ENCODE data around the gene CCDC169. TPM values are rescaled to one million over a fixed set of nuclear protein-coding genes. Genes with fewer than 3 reads are reported as not detected.

Gene CCDC169
- total and polyA plus RNA-seq, 4 donors, result 2.1 TPM; not detected in 3

- Histone ChIP-seq H3K36me3 (ENCODE audit: control insufficient read depth in 4 of 4, insufficient read depth in 3 of 4, low read depth in 1 of 4, low read length in 3 of 4) (no peaks in the 10 kb centered on the region), H3K27me3 (ENCODE audit: control insufficient read depth in 4 of 4, insufficient read depth in 4 of 4, low read length in 3 of 4) (no peaks in the 10 kb centered on the region), H3K9ac (ENCODE audit: low read depth in 1 of 2, low read length in 2 of 2) (no peak overlapping the region), H3K4me3 (ENCODE audit: low read depth in 1 of 3, low read length in 3 of 3) (no peak overlapping the region), H3K4me1 (ENCODE audit: control insufficient read depth in 4 of 4, insufficient read depth in 4 of 4, low read length in 3 of 4) (no peaks in the 10 kb centered on the region), H3K9me3 (ENCODE audit: control insufficient read depth in 4 of 4, low read length in 3 of 4) (no peaks in the 10 kb centered on the region), H3K27ac (ENCODE audit: low read depth in 1 of 2, low read length in 2 of 2) (no peak overlapping the region)
- WGBS, result 88% methylated on average over 2 of the region's 2 CpGs
- TF ChIP-seq RXRA (IDR thresholded peaks at IDR 0.05), result no peak
- TF ChIP-seq FOXA1 (IDR thresholded peaks at IDR 0.05), result no peak
- TF ChIP-seq HNF4G (IDR thresholded peaks at IDR 0.05), result no peak
- no peak for TF ChIP-seq HNF4A (conservative IDR thresholded peaks at IDR 0.05)
- TF ChIP-seq TAF1 (conservative IDR thresholded peaks at IDR 0.05), result no peak
- TF ChIP-seq SP1 (IDR thresholded peaks at IDR 0.05), result no peak
- TF ChIP-seq REST (IDR thresholded peaks at IDR 0.05), result no peak
- TF ChIP-seq JUND (IDR thresholded peaks at IDR 0.05), result no peak
- no peak for TF ChIP-seq ZBTB33 (IDR thresholded peaks at IDR 0.05)
- TF ChIP-seq, protein P1, sequence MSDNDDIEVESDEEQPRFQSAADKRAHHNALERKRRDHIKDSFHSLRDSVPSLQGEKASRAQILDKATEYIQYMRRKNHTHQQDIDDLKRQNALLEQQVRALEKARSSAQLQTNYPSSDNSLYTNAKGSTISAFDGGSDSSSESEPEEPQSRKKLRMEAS (IDR thresholded peaks at IDR 0.05), result no peak
- TF ChIP-seq, protein P2, sequence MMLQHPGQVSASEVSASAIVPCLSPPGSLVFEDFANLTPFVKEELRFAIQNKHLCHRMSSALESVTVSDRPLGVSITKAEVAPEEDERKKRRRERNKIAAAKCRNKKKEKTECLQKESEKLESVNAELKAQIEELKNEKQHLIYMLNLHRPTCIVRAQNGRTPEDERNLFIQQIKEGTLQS (IDR thresholded peaks at IDR 0.05), result no peak
- TF ChIP-seq, protein P3, sequence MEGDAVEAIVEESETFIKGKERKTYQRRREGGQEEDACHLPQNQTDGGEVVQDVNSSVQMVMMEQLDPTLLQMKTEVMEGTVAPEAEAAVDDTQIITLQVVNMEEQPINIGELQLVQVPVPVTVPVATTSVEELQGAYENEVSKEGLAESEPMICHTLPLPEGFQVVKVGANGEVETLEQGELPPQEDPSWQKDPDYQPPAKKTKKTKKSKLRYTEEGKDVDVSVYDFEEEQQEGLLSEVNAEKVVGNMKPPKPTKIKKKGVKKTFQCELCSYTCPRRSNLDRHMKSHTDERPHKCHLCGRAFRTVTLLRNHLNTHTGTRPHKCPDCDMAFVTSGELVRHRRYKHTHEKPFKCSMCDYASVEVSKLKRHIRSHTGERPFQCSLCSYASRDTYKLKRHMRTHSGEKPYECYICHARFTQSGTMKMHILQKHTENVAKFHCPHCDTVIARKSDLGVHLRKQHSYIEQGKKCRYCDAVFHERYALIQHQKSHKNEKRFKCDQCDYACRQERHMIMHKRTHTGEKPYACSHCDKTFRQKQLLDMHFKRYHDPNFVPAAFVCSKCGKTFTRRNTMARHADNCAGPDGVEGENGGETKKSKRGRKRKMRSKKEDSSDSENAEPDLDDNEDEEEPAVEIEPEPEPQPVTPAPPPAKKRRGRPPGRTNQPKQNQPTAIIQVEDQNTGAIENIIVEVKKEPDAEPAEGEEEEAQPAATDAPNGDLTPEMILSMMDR (IDR thresholded peaks at IDR 0.05; ENCODE audit: low read depth, low read length, missing input control), result no peak
- TF ChIP-seq YY1 (IDR thresholded peaks at IDR 0.05), result no peak
- TF ChIP-seq FOXA2 (IDR thresholded peaks at IDR 0.05), result no peak
- TF ChIP-seq NR2F2 (IDR thresholded peaks at IDR 0.05), result no peak
- TF ChIP-seq EGR1 (IDR thresholded peaks at IDR 0.05; ENCODE audit: low read depth in 2 of 2), result no peak
- no peak for DNase-seq (ENCODE audit: low spot score)
These were observed 54.9 kb downstream of the CCDC169 start for GRCh38 chr13:36242761-36243160.

DNA sequence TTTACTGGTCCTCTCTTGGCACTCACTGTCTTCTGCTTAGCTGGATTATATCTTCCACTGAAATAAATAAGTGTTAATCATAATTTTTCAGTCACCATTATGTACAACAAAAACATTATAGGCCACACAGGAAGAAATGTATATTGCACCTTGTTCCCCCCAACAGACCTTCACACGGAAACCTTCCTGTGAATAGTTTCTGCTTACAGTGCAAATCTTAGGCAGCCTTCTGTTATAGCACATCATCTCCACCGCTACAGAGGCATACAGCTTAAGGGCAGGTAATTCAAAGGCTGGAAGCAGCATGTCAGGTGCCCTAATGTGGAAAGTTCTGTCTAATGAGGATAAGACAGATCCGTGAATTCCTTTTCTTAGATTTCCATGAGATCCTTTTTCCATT is 66.4 kb downstream of the CCDC169 start:
- H3K27me3 ChIP-seq (ENCODE audit: control insufficient read depth in 4 of 4, insufficient read depth in 4 of 4, low read length in 3 of 4), result no peaks in the 10 kb centered on the region
- H3K9me3 ChIP-seq (ENCODE audit: control insufficient read depth in 4 of 4, low read length in 3 of 4), result peaks cover 0 to 2% (median 0%) of the 10 kb centered on the region in 4 donors
- no peak for DNase-seq (ENCODE audit: low spot score)
- no peak overlapping the region for H3K9ac ChIP-seq (ENCODE audit: low read depth in 1 of 2, low read length in 2 of 2)
- no peak overlapping the region for H3K27ac ChIP-seq (ENCODE audit: low read depth in 1 of 2, low read length in 2 of 2)
- no peaks in the 10 kb centered on the region for H3K4me1 ChIP-seq (ENCODE audit: control insufficient read depth in 4 of 4, insufficient read depth in 4 of 4, low read length in 3 of 4)
- 62% methylated on average over 3 of the region's 3 CpGs for WGBS
- H3K36me3 ChIP-seq (ENCODE audit: control insufficient read depth in 4 of 4, insufficient read depth in 3 of 4, low read depth in 1 of 4, low read length in 3 of 4), result no peaks in the 10 kb centered on the region
- no peak overlapping the region for H3K4me3 ChIP-seq (ENCODE audit: low read depth in 1 of 3, low read length in 3 of 3)
- TF ChIP-seq RXRA (IDR thresholded peaks at IDR 0.05) (no peak), NR2F2 (IDR thresholded peaks at IDR 0.05) (no peak), REST (IDR thresholded peaks at IDR 0.05) (no peak), YY1 (IDR thresholded peaks at IDR 0.05) (no peak), HNF4G (IDR thresholded peaks at IDR 0.05) (no peak), RAD21 (IDR thresholded peaks at IDR 0.05) (no peak), HNF4A (conservative IDR thresholded peaks at IDR 0.05) (no peak), SP1 (IDR thresholded peaks at IDR 0.05) (no peak), EGR1 (IDR thresholded peaks at IDR 0.05; ENCODE audit: low read depth in 2 of 2) (no peak), ZBTB33 (IDR thresholded peaks at IDR 0.05) (no peak)
- TF ChIP-seq, protein P2 (IDR thresholded peaks at IDR 0.05), result no peak

Measured in liver (tissue), 9 donors.